GM12891 (cell line): ENCODE data around the gene MRPL37.
A peak's percentile ranks its signal among the peaks of the same experiment; 100 is the strongest.
"Not testable (repeated sequence)": the region's sequence is repeated elsewhere in the genome, so short reads cannot be mapped to it uniquely, and the experiment has no call there.

Experiments
- DNase-seq: peaks from one replicate; pipeline ENCODE4 v3.0.0; 2011; ENCODE audit warnings: low spot score; ENCODE audit not compliant: insufficient read length
- FAIRE-seq: peaks from 2 replicates; lab custom pipeline; 2011; peaks lifted over from hg19 to GRCh38; lab: Jason Lieb, UNC
- PAX5 ChIP-seq: IDR thresholded peaks from 2 replicates; pipeline ENCODE4 v1.6.1; 2011; ENCODE audit warnings: low read length, moderate library complexity, mild to moderate bottlenecking; ENCODE audit not compliant: insufficient read depth, severe bottlenecking
- POLR2A ChIP-seq: IDR thresholded peaks from 2 replicates; pipeline ENCODE4 v1.6.1; 2011; ENCODE audit warnings: low read depth, low read length, control low read depth
- POLR2AphosphoS5 ChIP-seq: IDR thresholded peaks from 2 replicates; pipeline ENCODE4 v1.6.1; 2011; ENCODE audit warnings: low read depth, low read length, control low read depth
- POU2F2 ChIP-seq: IDR thresholded peaks from 2 replicates; pipeline ENCODE4 v1.6.1; 2011; ENCODE audit warnings: low read depth, mild to moderate bottlenecking, control low read depth, low read length, moderate library complexity
- SPI1 ChIP-seq: IDR thresholded peaks from 2 replicates; pipeline ENCODE4 v1.6.1; 2011; ENCODE audit warnings: low read depth, low read length, control low read depth
- TAF1 ChIP-seq: IDR thresholded peaks from 2 replicates; pipeline ENCODE4 v1.6.1; 2011; ENCODE audit warnings: low read depth, low read length, control low read depth

Gene MRPL37

GRCh38 chr1:54190526-54190925, 9.4 kb upstream of the MRPL37 start:
- DNase-seq (no peak), FAIRE-seq (no peak)
- TF ChIP-seq POU2F2 (no peak), PAX5 (no peak), SPI1 (no peak), POLR2AphosphoS5 (no peak), POLR2A (no peak), TAF1 (no peak)

GRCh38 chr1:54191525-54191924, 8.4 kb upstream of the MRPL37 start:
- DNase-seq (no peak), FAIRE-seq (no peak)
- TF ChIP-seq SPI1 = no peak
- TF ChIP-seq POLR2AphosphoS5 = no peak

- DNase-seq (no peak), FAIRE-seq (no peak)
- TF ChIP-seq SPI1 (no peak), TAF1 (no peak), POU2F2 (no peak), POLR2A (no peak), PAX5 (no peak), POLR2AphosphoS5 (no peak)
Observed at GRCh38 chr1:54193453-54193852, 6.5 kb upstream of the MRPL37 start.

GRCh38 chr1:54199151-54199764, 709 bp upstream of the MRPL37 start:
- TF ChIP-seq POLR2AphosphoS5 (no peak), TAF1 (no peak), POLR2A (no peak), POU2F2 (no peak), PAX5 (no peak), SPI1 (no peak)
- DNase-seq = no peak
- peak; percentile 28 for FAIRE-seq

GRCh38 chr1:54200519-54200997, 591 bp downstream of the MRPL37 start:
- TF ChIP-seq POU2F2 (no peak), TAF1 (no peak), PAX5 (no peak), POLR2AphosphoS5 (no peak), SPI1 (no peak), POLR2A (no peak)
- no peak for DNase-seq
- FAIRE-seq = no peak

- no peak for TF ChIP-seq TAF1
- no peak for TF ChIP-seq SPI1
- no peak for TF ChIP-seq PAX5
- no peak for FAIRE-seq
- DNase-seq = no peak
Observed at GRCh38 chr1:54204199-54204598, 4.2 kb downstream of the MRPL37 start.

GRCh38 chr1:54207287-54207686, 7.3 kb downstream of the MRPL37 start:
- TF ChIP-seq POLR2AphosphoS5 (no peak), PAX5 (no peak), POLR2A (no peak), POU2F2 (no peak), TAF1 (no peak), SPI1 (no peak)
- no peak for FAIRE-seq
- no peak for DNase-seq

GRCh38 chr1:54207896-54208295, 7.9 kb downstream of the MRPL37 start:
- peak; percentile 68 for FAIRE-seq
- DNase-seq = not testable (repeated sequence)

GRCh38 chr1:54212872-54213271, 12.9 kb downstream of the MRPL37 start:
- TF ChIP-seq TAF1 (no peak), POU2F2 (no peak), POLR2AphosphoS5 (no peak), PAX5 (no peak), POLR2A (no peak), SPI1 (no peak)
- FAIRE-seq (no peak), DNase-seq (no peak)

- no peak for TF ChIP-seq POLR2A
- FAIRE-seq (no peak), DNase-seq (no peak)
Observed at GRCh38 chr1:54215523-54215922, 15.6 kb downstream of the MRPL37 start.

- no peak for FAIRE-seq
- no peak for DNase-seq
- TF ChIP-seq POLR2A = no peak
- no peak for TF ChIP-seq POU2F2
- TF ChIP-seq TAF1 = no peak
- TF ChIP-seq PAX5 = no peak
- no peak for TF ChIP-seq SPI1
- no peak for TF ChIP-seq POLR2AphosphoS5
Observed at GRCh38 chr1:54218883-54219687, 19.1 kb downstream of the MRPL37 start.
